Thoracic aorta (tissue), 2 donors: ENCODE results near the gene NANS. TPM values are rescaled to one million over a fixed set of nuclear protein-coding genes. Genes with fewer than 3 reads are reported as not detected.
A peak's percentile ranks its signal among the peaks of the same experiment; 100 is the strongest.
"Not testable (repeated sequence)": the region's sequence is repeated elsewhere in the genome, so short reads cannot be mapped to it uniquely, and the experiment has no call there.

Source experiments
- ATAC-seq: fragments of 150-250 bp; one replicate; pipeline ENCODE4 v1.8.0; 2017; ENCODE audit warnings: low read depth; ENCODE audit not compliant: insufficient number of reproducible peaks, low FRiP score
- DNase-seq: peaks from one replicate; pipeline ENCODE4 v3.0.0-alpha.2; 2020; ENCODE audit warnings: low spot score
- H3K27ac ChIP-seq, 2 donors: fragments of 200-600 bp; sonication (generic); 1 replicate in 1 of 2; 2 replicates in 1 of 2; pipeline ENCODE4 v1.5.1; 2016; ENCODE audit warnings: mild to moderate bottlenecking in 2 of 2, moderate library complexity in 2 of 2
- H3K27me3 ChIP-seq: fragments of 200-600 bp; sonication (generic); replicated peaks from 2 replicates; pipeline ENCODE4 v1.6.0; 2016; ENCODE audit warnings: mild to moderate bottlenecking; ENCODE audit not compliant: insufficient read depth
- H3K36me3 ChIP-seq: fragments of 200-600 bp; sonication (generic); one replicate; pipeline ENCODE4 v1.5.1; 2016
- H3K4me1 ChIP-seq, 2 donors: fragments of 200-600 bp; sonication (generic); 1 replicate in 1 of 2; 2 replicates in 1 of 2; pipeline versions ENCODE4 v1.5.1 to v1.6.0; 2016; ENCODE audit warnings: low read depth in 2 of 2, mild to moderate bottlenecking in 1 of 2; ENCODE audit not compliant: control insufficient read depth in 1 of 2
- H3K4me3 ChIP-seq: fragments of 200-600 bp; sonication (generic); 2 replicates; pipeline ENCODE4 v1.5.1; 2016; ENCODE audit warnings: mild to moderate bottlenecking
- H3K9me3 ChIP-seq: fragments of 200-600 bp; sonication (generic); 2 replicates; pipeline ENCODE4 v1.5.1; 2016
- total RNA-seq, 2 donors: library from RNA; depleted of rRNA; stranded (reverse); fragments of >200 nt; gene quantifications; one replicate each; pipeline versions ENCODE4 v1.1.0 to v1.2.3, GENCODE V29; 2016
- TF ChIP-seq, protein P1 (sequence below): fragments of 200-600 bp; sonication (generic); IDR thresholded peaks from one replicate; pipeline ENCODE4 v1.5.1; 2019; ENCODE audit warnings: antibody characterized with exemption

Gene NANS
- total RNA-seq, 2 donors from 2014 or later: 60.9 to 73.1 TPM

DNA sequence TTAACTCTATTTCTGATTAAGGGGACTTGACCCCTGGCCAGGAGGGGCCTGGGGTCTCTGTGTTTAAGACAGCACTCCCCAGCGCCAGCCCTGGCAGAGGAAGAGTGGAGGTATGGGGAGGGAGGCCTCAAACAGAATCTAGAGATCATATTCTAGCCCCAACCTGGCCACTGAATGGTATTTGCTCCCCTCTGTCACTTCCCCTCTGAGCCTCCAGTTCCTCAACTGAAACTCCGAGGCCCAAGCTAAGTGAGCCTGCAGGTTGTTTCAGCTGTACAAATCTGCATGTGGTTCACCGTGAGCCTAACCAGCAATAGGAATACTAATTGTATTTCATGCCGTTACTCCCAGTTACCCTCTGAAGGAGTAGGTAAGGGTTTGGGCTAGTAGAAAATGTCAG, 37.4 kb upstream of the NANS start:
- H3K27ac ChIP-seq: no peak overlapping the region
- DNase-seq (no peak), ATAC-seq (no peak)
- H3K4me3 ChIP-seq: no peak overlapping the region
- H3K27me3 ChIP-seq: no peaks in the 10 kb centered on the region
- TF ChIP-seq, protein P1, sequence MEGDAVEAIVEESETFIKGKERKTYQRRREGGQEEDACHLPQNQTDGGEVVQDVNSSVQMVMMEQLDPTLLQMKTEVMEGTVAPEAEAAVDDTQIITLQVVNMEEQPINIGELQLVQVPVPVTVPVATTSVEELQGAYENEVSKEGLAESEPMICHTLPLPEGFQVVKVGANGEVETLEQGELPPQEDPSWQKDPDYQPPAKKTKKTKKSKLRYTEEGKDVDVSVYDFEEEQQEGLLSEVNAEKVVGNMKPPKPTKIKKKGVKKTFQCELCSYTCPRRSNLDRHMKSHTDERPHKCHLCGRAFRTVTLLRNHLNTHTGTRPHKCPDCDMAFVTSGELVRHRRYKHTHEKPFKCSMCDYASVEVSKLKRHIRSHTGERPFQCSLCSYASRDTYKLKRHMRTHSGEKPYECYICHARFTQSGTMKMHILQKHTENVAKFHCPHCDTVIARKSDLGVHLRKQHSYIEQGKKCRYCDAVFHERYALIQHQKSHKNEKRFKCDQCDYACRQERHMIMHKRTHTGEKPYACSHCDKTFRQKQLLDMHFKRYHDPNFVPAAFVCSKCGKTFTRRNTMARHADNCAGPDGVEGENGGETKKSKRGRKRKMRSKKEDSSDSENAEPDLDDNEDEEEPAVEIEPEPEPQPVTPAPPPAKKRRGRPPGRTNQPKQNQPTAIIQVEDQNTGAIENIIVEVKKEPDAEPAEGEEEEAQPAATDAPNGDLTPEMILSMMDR: no peak
- no peaks in the 10 kb centered on the region for H3K9me3 ChIP-seq
- peaks cover 6 to 18% of the 10 kb centered on the region in 2 donors for H3K4me1 ChIP-seq
- H3K36me3 ChIP-seq: peaks cover 28% of the 10 kb centered on the region

- ATAC-seq, H3K9me3 ChIP-seq, H3K27me3 ChIP-seq, H3K4me3 ChIP-seq, DNase-seq, H3K27ac ChIP-seq: not testable (repeated sequence)
- Histone ChIP-seq H3K36me3 (peaks cover 20% of the 10 kb centered on the region), H3K4me1 (peaks cover 6 to 18% of the 10 kb centered on the region in 2 donors)
Measured at GRCh38 chr9:98019869-98020268, 36.7 kb upstream of the NANS start.

GRCh38 chr9:98020476-98021145, 35.9 kb upstream of the NANS start:
- H3K9me3 ChIP-seq: no peaks in the 10 kb centered on the region
- no peak for DNase-seq
- H3K4me3 ChIP-seq: no peak overlapping the region
- no peak overlapping the region for H3K27ac ChIP-seq
- H3K27me3 ChIP-seq: no peaks in the 10 kb centered on the region
- no peak for ATAC-seq
- TF ChIP-seq, protein P1: no peak
- peaks cover 13% of the 10 kb centered on the region for H3K36me3 ChIP-seq
- peaks cover 6 to 18% of the 10 kb centered on the region in 2 donors for H3K4me1 ChIP-seq

DNA sequence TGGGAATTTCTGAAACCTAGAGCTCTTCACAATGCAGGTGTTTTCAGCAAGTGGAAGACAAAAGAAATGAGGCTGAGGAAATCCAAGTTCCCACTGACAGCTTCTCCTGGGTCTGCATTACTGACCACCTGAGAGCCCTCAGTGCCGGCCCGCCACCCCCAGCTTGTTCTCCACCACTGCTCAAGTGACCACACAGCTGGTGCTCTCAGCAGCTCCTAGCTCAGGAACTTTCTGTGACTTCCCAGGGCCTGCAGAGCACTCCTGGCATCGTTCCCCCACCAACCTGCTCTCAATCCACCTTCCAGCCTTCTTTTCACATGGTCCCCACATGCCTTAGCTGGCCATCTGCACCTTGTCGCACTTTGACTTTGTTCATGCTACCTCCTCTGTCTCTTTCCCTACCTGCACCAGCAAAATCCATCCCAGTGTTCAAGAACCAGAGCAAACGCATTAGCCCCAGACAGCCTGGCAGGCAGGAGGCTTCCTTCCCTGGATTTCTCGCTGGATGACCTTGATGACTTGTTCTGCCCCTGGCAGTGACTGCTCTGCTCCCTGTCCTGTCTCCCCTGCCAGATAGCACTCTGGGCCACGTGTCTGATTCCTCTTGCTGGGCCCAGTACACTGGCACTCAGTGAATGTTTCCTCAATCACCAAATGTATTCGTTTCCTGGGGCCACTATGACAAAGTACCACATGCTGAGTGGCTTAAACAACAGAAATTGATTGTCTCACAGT, 35.1 kb upstream of the NANS start:
- H3K27ac ChIP-seq: peak overlapping the region; percentile 41 to 63
- no peak for ATAC-seq
- no peak for DNase-seq
- H3K9me3 ChIP-seq: no peaks in the 10 kb centered on the region
- peaks cover 6% of the 10 kb centered on the region for H3K36me3 ChIP-seq
- peaks cover 6 to 18% of the 10 kb centered on the region in 2 donors for H3K4me1 ChIP-seq
- no peaks in the 10 kb centered on the region for H3K27me3 ChIP-seq
- H3K4me3 ChIP-seq: no peak overlapping the region
- TF ChIP-seq, protein P1: no peak

DNA sequence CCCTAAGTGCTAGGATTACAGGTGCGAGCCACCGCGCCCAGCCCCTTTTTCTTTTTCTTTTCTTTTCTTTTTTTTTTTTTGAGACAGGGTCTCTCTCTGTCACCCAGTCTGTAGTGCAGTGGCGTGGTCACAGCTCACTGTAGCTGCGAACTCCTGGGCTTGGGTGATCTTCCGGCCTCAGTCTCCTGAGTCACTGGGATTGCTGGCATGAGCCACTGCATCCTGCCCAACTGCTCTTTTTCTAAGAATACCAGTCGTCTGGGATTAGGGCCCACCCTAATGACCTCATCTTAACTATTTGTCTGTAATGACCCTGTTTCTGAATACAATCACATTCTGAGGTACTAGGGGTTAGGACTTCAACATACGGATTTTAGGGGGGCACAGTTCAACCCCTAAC, 34.1 kb upstream of the NANS start:
- TF ChIP-seq, protein P1: no peak
- peaks cover 6 to 18% of the 10 kb centered on the region in 2 donors for H3K4me1 ChIP-seq
- H3K9me3 ChIP-seq: no peaks in the 10 kb centered on the region
- no peaks in the 10 kb centered on the region for H3K27me3 ChIP-seq
- H3K4me3 ChIP-seq: no peak overlapping the region
- ATAC-seq (peak; percentile 87), DNase-seq (peak; percentile 13)
- peak overlapping the region; percentile 41 to 63 for H3K27ac ChIP-seq
- peaks cover 5% of the 10 kb centered on the region for H3K36me3 ChIP-seq
